Esophagus (tissue), 2 donors: ENCODE data around the gene L3MBTL1. TPM values are rescaled to one million over a fixed set of nuclear protein-coding genes. Genes with fewer than 3 reads are reported as not detected.
"Not testable (repeated sequence)": the region's sequence is repeated elsewhere in the genome, so short reads cannot be mapped to it uniquely, and the experiment has no call there.

Experiments
- H3K27ac ChIP-seq, 2 donors: one replicate each; pipeline ENCODE4 v1.5.1; 2013; ENCODE audit warnings: low read depth in 2 of 2, mild to moderate bottlenecking in 2 of 2, inconsistent platforms in 1 of 2, low read length in 1 of 2, moderate library complexity in 1 of 2
- H3K27me3 ChIP-seq, 2 donors: one replicate each; pipeline ENCODE4 v1.6.1; 2013; ENCODE audit warnings: low read length in 2 of 2, control low read depth in 1 of 2, mild to moderate bottlenecking in 1 of 2; ENCODE audit not compliant: insufficient read depth in 2 of 2, control insufficient read depth in 1 of 2
- H3K36me3 ChIP-seq, 2 donors: one replicate each; pipeline ENCODE4 v1.6.1; 2013; ENCODE audit warnings: low read length in 1 of 2; ENCODE audit not compliant: control insufficient read depth in 2 of 2, insufficient read depth in 2 of 2
- H3K4me1 ChIP-seq, 2 donors: one replicate each; pipeline ENCODE4 v1.6.1; 2013; ENCODE audit warnings: low read length in 1 of 2; ENCODE audit not compliant: control insufficient read depth in 2 of 2, insufficient read depth in 2 of 2
- H3K4me3 ChIP-seq, 2 donors: one replicate each; pipeline ENCODE4 v1.5.1; 2013; ENCODE audit warnings: low read length in 2 of 2, mild to moderate bottlenecking in 2 of 2, low read depth in 1 of 2, moderate library complexity in 1 of 2
- H3K9me3 ChIP-seq, 2 donors: one replicate each; pipeline ENCODE4 v1.6.1; 2013; ENCODE audit warnings: mild to moderate bottlenecking in 2 of 2, low read depth in 1 of 2, low read length in 1 of 2, moderate library complexity in 1 of 2; ENCODE audit not compliant: control insufficient read depth in 2 of 2, insufficient read depth in 1 of 2
- WGBS, 2 donors: extraction: QIAGEN DNeasy Blood & Tissue Kit; methylation state at CpG; one replicate each; pipeline ENCODE4 v1.1.7; 2013; 5-methylcytosine and 5-hydroxymethylcytosine counted together
- polyA plus RNA-seq, 2 donors: library from polyadenylated mRNA; stranded (reverse); fragments of 200-250 nt; gene quantifications; one replicate each; pipeline ENCODE4 v1.2.3, GENCODE V29; 2013
- donor health status: healthy with polysubstance abuse.
- donor health status: Bipolar disorder and iron deficiency.

Gene L3MBTL1
- polyA plus RNA-seq, 2 donors, result 2.8 to 10.3 TPM

DNA sequence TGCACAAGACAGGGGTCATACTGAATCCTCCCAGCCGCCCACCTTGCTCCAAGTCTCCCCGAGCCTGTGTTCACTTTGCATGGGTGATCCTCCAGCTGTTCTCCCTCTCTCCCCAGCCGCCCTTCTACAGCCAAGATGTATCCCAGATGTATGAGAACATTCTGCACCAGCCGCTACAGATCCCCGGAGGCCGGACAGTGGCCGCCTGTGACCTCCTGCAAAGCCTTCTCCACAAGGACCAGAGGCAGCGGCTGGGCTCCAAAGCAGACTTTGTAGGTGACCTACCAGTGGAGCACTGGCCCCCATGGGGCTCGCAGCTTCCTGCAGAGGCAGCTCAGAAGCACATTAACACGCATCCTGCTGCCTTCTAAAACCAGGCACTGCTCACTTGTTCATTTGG, 68.6 kb downstream of the L3MBTL1 start:
- H3K4me1 ChIP-seq, result no peaks in the 10 kb centered on the region
- H3K4me3 ChIP-seq, result no peak overlapping the region
- whole genome bisulfite sequencing, 2 donors, result 82 to 83% methylated on average over 10 of the region's 10 CpGs
- peaks cover 0 to 2% of the 10 kb centered on the region in 2 donors for H3K9me3 ChIP-seq
- H3K27me3 ChIP-seq, result no peaks in the 10 kb centered on the region
- H3K36me3 ChIP-seq, result no peaks in the 10 kb centered on the region
- no peak overlapping the region for H3K27ac ChIP-seq

DNA sequence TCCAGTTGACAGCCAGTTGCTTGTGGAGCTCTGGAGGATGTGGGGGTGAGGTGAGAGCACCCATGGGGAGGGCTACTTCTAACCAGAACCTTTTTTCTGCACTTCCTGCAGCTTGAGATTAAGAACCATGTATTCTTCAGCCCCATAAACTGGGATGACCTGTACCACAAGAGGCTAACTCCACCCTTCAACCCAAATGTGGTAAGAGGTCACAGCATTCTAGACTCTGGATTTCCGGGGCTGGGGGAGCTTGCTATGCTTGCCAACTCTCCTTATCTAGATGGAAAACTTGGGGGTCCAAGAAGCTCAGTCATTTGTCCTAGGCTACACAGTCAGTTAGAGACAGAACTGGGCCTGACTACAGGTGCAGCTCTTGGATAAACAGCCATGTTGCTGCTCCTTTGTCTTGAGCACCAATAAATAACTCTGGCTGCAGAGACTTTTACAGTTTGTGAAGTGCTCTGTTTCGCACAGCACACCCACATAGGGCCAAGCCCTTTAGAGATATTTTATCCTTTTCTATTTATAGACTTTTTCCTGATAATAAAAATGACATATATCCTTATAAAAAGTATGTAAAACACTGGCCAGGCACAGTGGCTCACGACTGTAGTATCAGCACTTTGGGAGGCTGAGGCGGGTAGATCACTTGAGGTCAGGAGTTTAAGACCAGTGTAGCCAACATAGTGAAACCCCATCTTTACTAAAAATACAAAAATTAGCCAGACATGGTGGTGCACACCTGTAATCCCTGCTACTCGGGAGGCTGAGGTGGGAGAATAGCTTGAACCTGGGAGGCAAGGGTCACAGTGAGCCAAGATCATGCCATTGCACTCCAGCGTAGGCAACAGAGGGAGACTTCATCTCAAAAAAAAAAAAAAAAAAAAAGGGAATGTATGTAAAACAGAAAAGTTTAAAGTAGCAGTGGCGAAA, 72.6 kb downstream of the L3MBTL1 start:
- 71 to 84% methylated on average over 7 of the region's 7 CpGs for WGBS, 2 donors
- Histone ChIP-seq H3K27ac (no peak overlapping the region), H3K4me3 (no peak overlapping the region), H3K9me3 (no peaks in the 10 kb centered on the region), H3K4me1 (no peaks in the 10 kb centered on the region), H3K36me3 (no peaks in the 10 kb centered on the region), H3K27me3 (no peaks in the 10 kb centered on the region)

DNA sequence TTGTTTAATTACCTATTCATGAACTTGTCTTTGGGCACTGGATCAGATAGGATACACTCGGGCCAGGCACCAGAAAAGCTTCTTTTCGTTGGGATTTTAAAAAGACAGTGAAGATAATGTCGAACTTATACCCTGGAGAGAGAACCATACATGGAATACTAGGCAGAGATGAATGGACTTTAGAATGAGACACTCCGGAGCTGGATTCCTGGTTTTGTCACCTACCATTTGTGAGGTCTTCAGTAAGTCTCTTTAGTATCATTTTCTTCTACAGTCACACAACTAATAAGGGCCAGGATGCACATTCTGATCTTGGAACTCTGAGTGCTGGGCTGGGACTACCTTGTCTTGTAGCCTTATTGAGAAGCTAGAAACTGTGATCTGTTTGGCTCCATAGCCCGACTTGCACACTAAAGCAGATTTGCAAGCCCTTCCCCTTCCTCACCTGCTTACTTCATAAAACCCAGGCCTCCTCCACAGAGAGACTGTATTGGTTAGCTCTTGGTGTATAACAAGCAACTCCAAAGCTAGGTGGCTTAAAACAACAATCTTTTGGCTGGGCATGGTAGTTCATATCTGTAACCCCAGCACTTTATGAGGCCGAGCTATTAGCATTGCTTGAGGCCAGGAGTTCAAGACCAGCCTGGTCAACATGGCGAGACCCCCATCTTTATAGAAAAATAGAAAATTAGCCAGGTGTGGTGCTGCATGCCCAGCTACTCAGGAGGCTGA, 75.8 kb downstream of the L3MBTL1 start:
- Histone ChIP-seq H3K27me3 (no peaks in the 10 kb centered on the region), H3K4me1 (no peaks in the 10 kb centered on the region), H3K27ac (no peak overlapping the region), H3K36me3 (no peaks in the 10 kb centered on the region), H3K4me3 (no peak overlapping the region), H3K9me3 (no peaks in the 10 kb centered on the region)
- 82 to 83% methylated on average over 7 of the region's 7 CpGs for WGBS, 2 donors

- Histone ChIP-seq H3K9me3 (no peaks in the 10 kb centered on the region), H3K4me1 (no peaks in the 10 kb centered on the region), H3K36me3 (no peaks in the 10 kb centered on the region), H3K27me3 (no peaks in the 10 kb centered on the region), H3K4me3 (no peak overlapping the region), H3K27ac (no peak overlapping the region)
- 53 to 63% methylated on average over 2 of the region's 2 CpGs for WGBS, 2 donors
These were observed 76.5 kb downstream of the L3MBTL1 start for GRCh38 chr20:43583982-43584432.

DNA sequence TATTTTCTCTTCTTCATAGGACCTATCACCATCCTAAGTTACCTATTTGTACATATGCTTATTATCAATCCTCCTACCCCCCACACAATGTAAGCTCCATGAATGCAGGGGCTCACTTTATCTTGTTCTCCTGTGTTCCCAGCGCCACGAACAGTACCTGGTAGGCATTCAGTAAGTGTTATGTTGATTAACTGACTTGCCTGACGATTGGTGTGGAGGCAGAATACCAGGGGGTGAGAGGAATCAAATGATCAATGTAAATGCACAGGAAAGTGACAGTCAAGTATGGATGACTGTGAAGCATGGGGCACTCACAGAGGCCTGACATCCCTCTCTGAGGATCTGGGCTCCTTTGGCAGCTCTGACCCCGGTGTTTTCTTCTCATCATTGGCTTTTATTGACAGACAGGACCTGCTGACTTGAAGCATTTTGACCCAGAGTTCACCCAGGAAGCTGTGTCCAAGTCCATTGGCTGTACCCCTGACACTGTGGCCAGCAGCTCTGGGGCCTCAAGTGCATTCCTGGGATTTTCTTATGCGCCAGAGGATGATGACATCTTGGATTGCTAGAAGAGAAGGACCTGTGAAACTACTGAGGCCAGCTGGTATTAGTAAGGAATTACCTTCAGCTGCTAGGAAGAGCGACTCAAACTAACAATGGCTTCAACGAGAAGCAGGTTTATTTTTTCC, 77.1 kb downstream of the L3MBTL1 start:
- no peak overlapping the region for H3K4me3 ChIP-seq
- WGBS, 2 donors, result 76% methylated on average over 7 of the region's 7 CpGs
- no peaks in the 10 kb centered on the region for H3K4me1 ChIP-seq
- H3K9me3 ChIP-seq, result no peaks in the 10 kb centered on the region
- H3K36me3 ChIP-seq, result no peaks in the 10 kb centered on the region
- no peak overlapping the region for H3K27ac ChIP-seq
- no peaks in the 10 kb centered on the region for H3K27me3 ChIP-seq

DNA sequence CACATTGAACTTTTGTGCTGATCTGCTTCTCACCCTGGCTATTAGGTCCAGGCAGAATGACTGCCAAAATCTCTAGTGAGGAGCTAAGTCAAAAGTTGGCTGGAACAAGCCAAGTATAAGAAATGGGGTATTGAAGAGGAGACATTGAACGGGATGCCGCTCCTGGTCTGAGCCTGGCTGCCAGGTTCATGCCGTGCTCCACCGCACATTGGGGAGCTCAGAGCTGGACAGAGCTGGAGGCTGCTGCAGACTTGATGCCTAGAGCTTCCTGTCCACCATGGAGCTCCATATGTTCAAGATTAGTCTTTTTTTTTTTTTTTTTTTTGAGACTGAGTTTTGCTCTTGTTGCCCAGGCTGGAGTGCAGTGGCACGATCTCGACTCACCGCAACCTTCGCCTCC, 79.1 kb downstream of the L3MBTL1 start:
- Histone ChIP-seq H3K27me3 (no peaks in the 10 kb centered on the region), H3K27ac (no peak overlapping the region), H3K9me3 (no peaks in the 10 kb centered on the region), H3K4me1 (no peaks in the 10 kb centered on the region), H3K4me3 (no peak overlapping the region), H3K36me3 (no peaks in the 10 kb centered on the region)
- WGBS, 2 donors, result 87 to 90% methylated on average over 8 of the region's 8 CpGs

GRCh38 chr20:43588526-43588925, 81.0 kb downstream of the L3MBTL1 start:
- WGBS, 2 donors, result 87 to 96% methylated on average over 10 of the region's 10 CpGs
- not testable (repeated sequence) for H3K4me3 ChIP-seq, H3K4me1 ChIP-seq, H3K36me3 ChIP-seq, H3K27ac ChIP-seq, H3K9me3 ChIP-seq, H3K27me3 ChIP-seq

DNA sequence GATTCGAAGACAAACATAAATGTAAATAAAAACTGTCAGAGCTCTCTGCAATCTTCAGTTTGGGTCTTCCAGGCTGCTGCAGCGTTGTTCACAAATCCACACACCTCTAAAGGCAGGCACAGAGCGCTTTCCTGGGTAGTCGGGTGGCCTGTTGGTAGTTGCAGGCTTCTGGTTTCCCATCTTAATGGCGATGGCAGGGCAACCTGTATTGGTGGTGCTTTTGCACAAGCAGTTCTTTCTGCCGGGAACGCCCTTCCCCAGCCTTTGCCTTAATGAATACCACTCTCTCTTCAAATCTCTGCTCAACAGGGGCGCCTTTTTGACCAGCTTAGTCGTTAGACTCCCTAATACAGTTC, 82.5 kb downstream of the L3MBTL1 start:
- WGBS, 2 donors, result 27 to 29% methylated on average over 9 of the region's 9 CpGs
- Histone ChIP-seq H3K27ac (peak overlapping the region; percentile 21 to 82), H3K4me3 (peak overlapping the region; percentile 76 to 94), H3K36me3 (no peaks in the 10 kb centered on the region), H3K27me3 (no peaks in the 10 kb centered on the region), H3K4me1 (no peaks in the 10 kb centered on the region), H3K9me3 (no peaks in the 10 kb centered on the region)

- H3K4me1 ChIP-seq, result no peaks in the 10 kb centered on the region
- no peaks in the 10 kb centered on the region for H3K36me3 ChIP-seq
- H3K9me3 ChIP-seq, result no peaks in the 10 kb centered on the region
- 0 to 1% methylated on average over 68 of the region's 68 CpGs for WGBS, 2 donors
- peak within 1 kb of the TSS; percentile 76 to 94 for H3K4me3 ChIP-seq
- peak within 1 kb of the TSS; percentile 21 to 82 for H3K27ac ChIP-seq
- no peaks in the 10 kb centered on the region for H3K27me3 ChIP-seq
These were observed 83.2 kb downstream of the L3MBTL1 start, which contains the start of gene IFT52 for GRCh38 chr20:43590392-43591303. Gene IFT52, plus strand, starts transcription at chr20:43590937. Its CDS starts 3,762 bp downstream, at chr20:43594699.
